Keratinocyte (primary cell): ENCODE data around the gene DDAH2. TPM values are rescaled to one million over a fixed set of nuclear protein-coding genes. Genes with fewer than 3 reads are reported as not detected.

Experiments used
- DNase-seq: peaks from one replicate; pipeline ENCODE4 v3.0.0-alpha.2; 2011; ENCODE audit warnings: low read depth, missing footprints, low spot score
- FAIRE-seq: peaks from 2 replicates; lab custom pipeline; 2011; peaks lifted over from hg19 to GRCh38; lab: Jason Lieb, UNC
- H2AFZ ChIP-seq: 2 replicates; pipeline ENCODE4 v1.6.0; 2012; ENCODE audit warnings: low read length, control low read depth, inconsistent platforms; ENCODE audit not compliant: control insufficient read depth
- H3K27ac ChIP-seq: 2 replicates; pipeline ENCODE4 v1.5.1; 2011; ENCODE audit warnings: low read length; ENCODE audit not compliant: control insufficient read depth, insufficient read depth
- H3K27me3 ChIP-seq: 3 replicates; pipeline ENCODE4 v1.6.0; 2011; ENCODE audit warnings: low read length; ENCODE audit not compliant: control insufficient read depth, insufficient read depth; ENCODE audit errors: extremely low read depth
- H3K36me3 ChIP-seq, 2 experiments: 2 replicates in 1 of 2; 3 replicates in 1 of 2; pipeline ENCODE4 v1.5.1; 2011; ENCODE audit warnings: low read length in 2 of 2, mild to moderate bottlenecking in 1 of 2; ENCODE audit not compliant: control insufficient read depth in 2 of 2, insufficient read depth in 2 of 2; ENCODE audit errors: extremely low read depth in 1 of 2
- H3K4me1 ChIP-seq: 3 replicates; pipeline ENCODE4 v1.5.1; 2011; ENCODE audit warnings: low read length; ENCODE audit not compliant: control insufficient read depth, insufficient read depth; ENCODE audit errors: extremely low read depth
- H3K4me2 ChIP-seq: 3 replicates; pipeline ENCODE4 v1.6.0; 2011; ENCODE audit warnings: low read depth, low read length; ENCODE audit not compliant: control insufficient read depth, insufficient read depth; ENCODE audit errors: extremely low read depth
- H3K4me3 ChIP-seq, 3 experiments: fragments of 200-600 bp in 1 of 3; sonication (generic) in 1 of 3; 2 replicates in 2 of 3; 3 replicates in 1 of 3; pipeline ENCODE4 v1.5.1; 2011 to 2016; ENCODE audit warnings: low read length in 3 of 3, mild to moderate bottlenecking in 3 of 3, control low read depth in 2 of 3, inconsistent platforms in 1 of 3, low read depth in 1 of 3, mixed read lengths in 1 of 3, mixed run types in 1 of 3, moderate library complexity in 1 of 3; ENCODE audit not compliant: control insufficient read depth in 2 of 3, insufficient read depth in 2 of 3; ENCODE audit errors: extremely low read depth in 1 of 3
- H3K79me2 ChIP-seq: 2 replicates; pipeline ENCODE4 v1.6.0; 2012; ENCODE audit warnings: low read length; ENCODE audit not compliant: control insufficient read depth, insufficient read depth
- H3K9ac ChIP-seq: 3 replicates; pipeline ENCODE4 v1.6.0; 2011; ENCODE audit warnings: low read length; ENCODE audit not compliant: control insufficient read depth, insufficient read depth; ENCODE audit errors: extremely low read depth
- H3K9me1 ChIP-seq: 3 replicates; pipeline ENCODE4 v1.6.0; 2011; ENCODE audit warnings: low read length; ENCODE audit not compliant: control insufficient read depth, insufficient read depth; ENCODE audit errors: extremely low read depth
- H3K9me3 ChIP-seq: 2 replicates; pipeline ENCODE4 v1.5.1; 2012; ENCODE audit warnings: low read depth, low read length; ENCODE audit not compliant: control insufficient read depth
- H4K20me1 ChIP-seq: 3 replicates; pipeline ENCODE4 v1.6.0; 2011; ENCODE audit warnings: low read length; ENCODE audit not compliant: control insufficient read depth, insufficient read depth; ENCODE audit errors: extremely low read depth
- EZH2 ChIP-seq: IDR thresholded peaks from one replicate; pipeline ENCODE4 v1.6.1; 2012; ENCODE audit warnings: inconsistent platforms, mild to moderate bottlenecking, low read length, moderate library complexity
- dilution Hi-C: fragments of 300-500 bp; cut with MboI; formaldehyde crosslinking; loops from one replicate; pipeline ENCODE4 v1.7.0; 2020; ENCODE audit warnings: low sequenced_read_pairs; ENCODE audit not compliant: extremely low pct_ligation_motif_present
- polyA plus RNA-seq, 5 experiments: library from polyadenylated mRNA; depleted of rRNA in 3 of 5; stranded (reverse) in 3 of 5; stranded (forward) in 1 of 5; unstranded in 1 of 5; fragments of >200 nt; gene quantifications; 1 replicate in 1 of 5; 2 replicates in 3 of 5; 3 replicates in 1 of 5; pipeline versions ENCODE4 v1.2.1 to v1.2.3, GENCODE V29; 2011 to 2012; ENCODE audit warnings: missing spikeins in 2 of 5, low read depth in 1 of 5, low replicate concordance in 1 of 5
- TF ChIP-seq, protein P1 (sequence below), 3 experiments: IDR thresholded peaks in 1 of 3; conservative IDR thresholded peaks in 1 of 3; optimal IDR thresholded peaks in 1 of 3; 2 replicates in 2 of 3; 3 replicates in 1 of 3; pipeline versions ENCODE3 to v1.5.1; 2011; ENCODE audit warnings: low read length in 3 of 3, mild to moderate bottlenecking in 3 of 3, moderate library complexity in 2 of 3, control low read depth in 1 of 3, inconsistent platforms in 1 of 3; ENCODE audit not compliant: insufficient read depth in 2 of 3; ENCODE audit errors: extremely low read depth in 1 of 3

Gene DDAH2
- polyA plus RNA-seq, 1 donor (not counting 4 experiments of a cell fraction or from before 2014, with no cell fraction given), result 3.0 TPM

DNA sequence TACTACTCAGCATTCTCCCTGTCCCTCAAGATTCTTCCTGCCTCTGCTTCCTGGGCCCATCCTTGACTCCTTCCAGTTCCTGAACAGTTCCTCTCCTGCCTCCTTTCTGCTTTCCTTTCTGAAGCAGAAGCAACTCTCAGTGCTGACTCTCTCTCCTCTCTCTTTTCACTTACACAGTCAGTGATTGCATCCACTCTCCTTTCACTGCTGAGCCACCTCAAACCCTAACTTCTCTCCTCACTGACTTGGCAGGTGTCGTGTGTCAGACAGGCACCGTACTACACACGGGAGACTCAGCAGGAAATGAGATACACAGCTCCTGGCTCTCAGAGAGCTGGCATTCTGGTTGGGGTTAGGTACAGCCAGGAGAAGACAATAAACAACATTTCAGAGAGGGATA lies 31.5 kb downstream of the DDAH2 start:
- FAIRE-seq, result no peak
- no peak overlapping the region for H2AFZ ChIP-seq
- H3K9ac ChIP-seq, result no peak overlapping the region
- no peaks in the 10 kb centered on the region for H3K9me1 ChIP-seq
- H3K4me2 ChIP-seq, result no peak overlapping the region
- no peaks in the 10 kb centered on the region for H3K27me3 ChIP-seq
- no peaks in the 10 kb centered on the region for H3K9me3 ChIP-seq
- DNase-seq, result no peak
- peaks cover 18% of the 10 kb centered on the region for H3K79me2 ChIP-seq
- dilution Hi-C loops, result no loop called here
- H3K4me1 ChIP-seq, result peaks cover 9% of the 10 kb centered on the region
- no peak for TF ChIP-seq EZH2
- TF ChIP-seq, protein P1, sequence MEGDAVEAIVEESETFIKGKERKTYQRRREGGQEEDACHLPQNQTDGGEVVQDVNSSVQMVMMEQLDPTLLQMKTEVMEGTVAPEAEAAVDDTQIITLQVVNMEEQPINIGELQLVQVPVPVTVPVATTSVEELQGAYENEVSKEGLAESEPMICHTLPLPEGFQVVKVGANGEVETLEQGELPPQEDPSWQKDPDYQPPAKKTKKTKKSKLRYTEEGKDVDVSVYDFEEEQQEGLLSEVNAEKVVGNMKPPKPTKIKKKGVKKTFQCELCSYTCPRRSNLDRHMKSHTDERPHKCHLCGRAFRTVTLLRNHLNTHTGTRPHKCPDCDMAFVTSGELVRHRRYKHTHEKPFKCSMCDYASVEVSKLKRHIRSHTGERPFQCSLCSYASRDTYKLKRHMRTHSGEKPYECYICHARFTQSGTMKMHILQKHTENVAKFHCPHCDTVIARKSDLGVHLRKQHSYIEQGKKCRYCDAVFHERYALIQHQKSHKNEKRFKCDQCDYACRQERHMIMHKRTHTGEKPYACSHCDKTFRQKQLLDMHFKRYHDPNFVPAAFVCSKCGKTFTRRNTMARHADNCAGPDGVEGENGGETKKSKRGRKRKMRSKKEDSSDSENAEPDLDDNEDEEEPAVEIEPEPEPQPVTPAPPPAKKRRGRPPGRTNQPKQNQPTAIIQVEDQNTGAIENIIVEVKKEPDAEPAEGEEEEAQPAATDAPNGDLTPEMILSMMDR (optimal IDR thresholded peaks at IDR 0.05 in 1 of 3, IDR thresholded peaks at IDR 0.05 in 1 of 3, conservative IDR thresholded peaks at IDR 0.05 in 1 of 3; ENCODE audit: extremely low read depth in 1 of 3, insufficient read depth in 2 of 3, low read length in 3 of 3), result no peak
- H4K20me1 ChIP-seq, result no peaks in the 10 kb centered on the region
- H3K27ac ChIP-seq, result no peak overlapping the region
- peaks cover 13 to 15% of the 10 kb centered on the region in 2 experiments for H3K36me3 ChIP-seq
- no peak overlapping the region for H3K4me3 ChIP-seq

DNA sequence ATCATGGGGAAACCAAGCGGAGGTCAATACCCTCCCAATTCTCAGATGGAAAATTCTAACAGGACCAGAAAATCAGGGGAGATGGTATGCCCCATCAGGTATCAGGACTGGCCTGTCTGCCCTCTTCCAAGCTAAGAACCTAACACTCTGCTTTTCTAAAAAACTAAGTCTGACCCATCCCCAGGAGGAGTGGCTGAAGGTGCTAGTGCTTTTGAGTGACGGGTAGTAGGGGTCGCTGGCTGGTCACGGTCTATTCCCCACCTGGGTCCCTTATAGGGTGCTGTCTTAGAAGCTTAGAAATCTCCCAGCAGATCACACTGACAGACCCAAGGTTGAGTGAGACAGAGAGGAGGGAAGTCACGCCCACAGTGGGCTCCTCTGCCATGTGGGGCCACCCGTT lies 35.6 kb downstream of the DDAH2 start:
- no peaks in the 10 kb centered on the region for H3K9me3 ChIP-seq
- FAIRE-seq (no peak), DNase-seq (no peak)
- H3K79me2 ChIP-seq, result no peaks in the 10 kb centered on the region
- no peak overlapping the region for H3K4me3 ChIP-seq
- dilution Hi-C loops, result no loop called here
- no peak overlapping the region for H3K4me2 ChIP-seq
- no peaks in the 10 kb centered on the region for H4K20me1 ChIP-seq
- no peaks in the 10 kb centered on the region for H3K4me1 ChIP-seq
- no peaks in the 10 kb centered on the region for H3K9me1 ChIP-seq
- H3K27ac ChIP-seq, result no peak overlapping the region
- H3K27me3 ChIP-seq, result no peaks in the 10 kb centered on the region
- TF ChIP-seq EZH2, result no peak
- TF ChIP-seq, protein P1 (optimal IDR thresholded peaks at IDR 0.05 in 1 of 3, IDR thresholded peaks at IDR 0.05 in 1 of 3, conservative IDR thresholded peaks at IDR 0.05 in 1 of 3; ENCODE audit: extremely low read depth in 1 of 3, insufficient read depth in 2 of 3, low read length in 3 of 3), result no peak
- H2AFZ ChIP-seq, result no peak overlapping the region
- peaks cover 22 to 29% of the 10 kb centered on the region in 2 experiments for H3K36me3 ChIP-seq
- H3K9ac ChIP-seq, result no peak overlapping the region
